Motor neuron (in vitro differentiated cells): ENCODE data around the gene SDSL. TPM values are rescaled to one million over a fixed set of nuclear protein-coding genes. Genes with fewer than 3 reads are reported as not detected.

Source experiments
- ATAC-seq, 8 experiments: fragments of 200-7000 bp; cut with Tn5 transposase; replicated peaks in 6 of 8; 2 replicates each; pipeline ENCODE4 v1.8.0; 2021; ENCODE audit warnings: mild to moderate bottlenecking in 8 of 8, moderate library complexity in 8 of 8
- H3K27ac ChIP-seq, 2 donors: fragments of 250-450 bp; sonication (Bioruptor Pico); 2 replicates each; pipeline ENCODE4 v1.9.0; 2021; ENCODE audit warnings: antibody characterized with exemption in 2 of 2, mild to moderate bottlenecking in 2 of 2, moderate library complexity in 1 of 2
- H3K4me1 ChIP-seq, 2 donors: fragments of 250-450 bp; sonication (Bioruptor Pico); replicated peaks in 1 of 2; 2 replicates each; pipeline ENCODE4 v1.6.1; 2021; ENCODE audit warnings: antibody characterized with exemption in 2 of 2, mild to moderate bottlenecking in 2 of 2, moderate library complexity in 1 of 2
- H3K4me3 ChIP-seq, 5 donors: fragments of 250-450 bp; sonication (Bioruptor Pico); 2 replicates each; pipeline ENCODE4 v1.9.0; 2021; ENCODE audit warnings: antibody characterized with exemption in 5 of 5, mild to moderate bottlenecking in 5 of 5, moderate library complexity in 4 of 5
- WGBS, 10 experiments: fragments of 450-650 bp; shearing (Covaris generic); methylation state at CpG; one replicate each; pipeline ENCODE4 v1.0.0; 2022; 5-methylcytosine and 5-hydroxymethylcytosine counted together
- in situ Hi-C, 9 experiments: fragments of 400-800 bp; cut with MboI; loops; one replicate each; pipeline ENCODE4 v1.15.0; 2021; ENCODE audit warnings: low sequenced_read_pairs in 9 of 9, low pct_unique_long_range_greater_than_20kb in 2 of 9; ENCODE audit not compliant: unreplicated experiment in 9 of 9
- total RNA-seq, 8 experiments: library from RNA; unstranded; fragments of 300-600 nt; gene quantifications; 2 replicates each; pipeline versions ENCODE4 v1.2.3 to v1.2.4, GENCODE V29; 2022

SDSL gene
- total RNA-seq, 8 experiments from 2014 or later = 6.9 to 26.3 (median 13.0) TPM

- in situ Hi-C loops = loop anchor here in 1 of 9 experiments (25.0 kb wide), 1 partner anchor 476 kb away; no protein-coding TSS in a partner anchor
These were observed 14.4 kb downstream of the SDSL start for GRCh38 chr12:113436586-113436985.

GRCh38 chr12:113436993-113437728, 15.0 kb downstream of the SDSL start:
- WGBS, 10 experiments = 63 to 100% (median 89%) methylated on average over 1 to 5 of the region's 6 CpGs
- no peak for ATAC-seq
- Histone ChIP-seq H3K27ac (no peak overlapping the region), H3K4me3 (no peak overlapping the region), H3K4me1 (no peaks in the 10 kb centered on the region)
- in situ Hi-C loops = loop anchor here in 1 of 9 experiments (25.0 kb wide), 1 partner anchor 475 kb away; no protein-coding TSS in a partner anchor

More at GRCh38 chr12:113436586-113436985, 14.4 kb downstream of the SDSL start:
- Histone ChIP-seq H3K4me3 (no peak overlapping the region), H3K27ac (no peak overlapping the region), H3K4me1 (no peaks in the 10 kb centered on the region)
- ATAC-seq = no peak
- WGBS, 10 experiments = 53 to 100% (median 93%) methylated on average over 1 to 3 of the region's 6 CpGs; no CpG with 5 or more reads in 7 of the 10 experiments

- H3K27ac ChIP-seq = no peak overlapping the region
- H3K4me1 ChIP-seq = no peaks in the 10 kb centered on the region
- ATAC-seq = no peak
- 0 to 80% (median 38%) methylated on average over 1 to 6 of the region's 9 CpGs; no CpG with 5 or more reads in 2 of the 10 experiments for WGBS, 10 experiments
- H3K4me3 ChIP-seq = no peak overlapping the region
- in situ Hi-C loops = loop anchor here in 1 of 9 experiments (25.0 kb wide), 1 partner anchor 475 kb away; no protein-coding TSS in a partner anchor
These were observed 15.5 kb downstream of the SDSL start for GRCh38 chr12:113437729-113438100.

DNA sequence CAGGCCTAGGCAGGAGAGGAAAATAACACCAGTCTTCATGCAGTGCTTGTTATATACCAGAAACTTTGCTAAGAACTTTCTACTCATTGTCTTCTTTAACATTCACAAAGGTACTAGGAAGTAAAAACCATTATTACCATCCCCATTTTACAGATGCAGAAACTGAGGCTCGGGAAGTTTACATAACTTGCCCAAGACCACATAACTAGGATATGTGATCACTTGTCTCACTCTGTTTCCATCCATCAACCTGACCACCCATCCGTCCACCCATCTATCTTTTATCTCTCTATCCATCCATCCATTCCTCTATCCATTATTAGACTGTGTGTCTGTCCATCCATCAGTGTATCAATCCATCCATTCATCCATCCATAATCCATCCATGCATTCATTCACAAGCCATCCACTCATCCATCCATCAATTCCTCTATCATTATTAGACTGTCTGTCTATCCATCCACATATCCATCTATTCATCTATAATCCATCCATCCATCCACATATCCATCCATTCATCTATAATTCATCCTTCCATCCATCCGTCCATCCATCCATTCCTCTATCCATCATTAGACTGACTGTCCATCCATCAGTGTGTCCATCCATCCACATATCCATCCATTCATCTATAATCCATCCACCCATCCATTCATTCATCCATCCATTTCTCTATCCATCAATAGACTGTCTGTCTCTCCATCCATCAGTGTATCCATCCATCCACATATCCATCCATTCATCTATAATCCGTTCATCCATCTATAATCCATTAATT, 16.5 kb downstream of the SDSL start:
- H3K27ac ChIP-seq = no peak overlapping the region
- 24 to 81% (median 56%) methylated on average over 1 to 4 of the region's 4 CpGs; no CpG with 5 or more reads in 1 of the 10 experiments for WGBS, 10 experiments
- H3K4me3 ChIP-seq = no peak overlapping the region
- in situ Hi-C loops = loop anchor here in 1 of 9 experiments (25.0 kb wide), 1 partner anchor 474 kb away; no protein-coding TSS in a partner anchor
- no peaks in the 10 kb centered on the region for H3K4me1 ChIP-seq
- no peak for ATAC-seq

- WGBS, 10 experiments = 10 to 56% (median 39%) methylated on average over 2 to 4 of the region's 4 CpGs; no CpG with 5 or more reads in 2 of the 10 experiments
- Histone ChIP-seq H3K4me1 (no peaks in the 10 kb centered on the region), H3K27ac (no peak overlapping the region), H3K4me3 (no peak overlapping the region)
- in situ Hi-C loops = loop anchor here in 1 of 9 experiments (25.0 kb wide), 1 partner anchor 473 kb away; no protein-coding TSS in a partner anchor
- no peak for ATAC-seq
These were observed 17.1 kb downstream of the SDSL start for GRCh38 chr12:113439301-113439597.

GRCh38 chr12:113439606-113440030, 17.4 kb downstream of the SDSL start:
- H3K27ac ChIP-seq = no peak overlapping the region
- ATAC-seq = peak; percentile 68 to 91 (median 78)
- no peaks in the 10 kb centered on the region for H3K4me1 ChIP-seq
- WGBS, 10 experiments = 0 to 64% (median 8%) methylated on average over 2 to 5 of the region's 8 CpGs; no CpG with 5 or more reads in 5 of the 10 experiments
- in situ Hi-C loops = loop anchor here in 2 of 9 experiments (10.0 to 25.0 kb wide), 2 partner anchors 465 to 473 kb away; no protein-coding TSS in a partner anchor
- no peak overlapping the region for H3K4me3 ChIP-seq

DNA sequence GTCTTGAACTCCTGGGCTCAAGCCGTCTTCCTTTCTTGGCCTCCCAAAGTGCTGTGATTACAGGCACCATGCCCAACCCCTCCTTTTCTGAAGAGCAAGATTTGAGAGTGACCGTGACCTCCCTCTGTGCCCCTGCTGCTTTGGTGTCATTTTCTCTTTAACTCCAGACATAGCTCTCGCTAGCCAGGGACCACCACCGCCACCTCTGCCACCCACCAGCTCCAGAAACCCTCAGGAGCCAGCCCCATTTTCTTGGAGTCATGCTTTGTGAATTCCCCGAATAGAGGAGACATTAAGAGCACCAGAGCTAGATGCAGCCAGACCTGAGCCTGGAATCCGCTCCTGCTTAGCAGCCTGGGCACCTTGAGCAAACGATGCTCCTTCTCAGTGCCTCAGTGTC, 18.2 kb downstream of the SDSL start:
- in situ Hi-C loops = loop anchor here in 2 of 9 experiments (10.0 to 25.0 kb wide), 2 partner anchors 464 to 472 kb away; no protein-coding TSS in a partner anchor
- Histone ChIP-seq H3K4me1 (no peaks in the 10 kb centered on the region), H3K27ac (no peak overlapping the region), H3K4me3 (no peak overlapping the region)
- ATAC-seq = no peak
- WGBS, 10 experiments = 20 to 100% (median 83%) methylated on average over 1 to 4 of the region's 7 CpGs; no CpG with 5 or more reads in 3 of the 10 experiments

DNA sequence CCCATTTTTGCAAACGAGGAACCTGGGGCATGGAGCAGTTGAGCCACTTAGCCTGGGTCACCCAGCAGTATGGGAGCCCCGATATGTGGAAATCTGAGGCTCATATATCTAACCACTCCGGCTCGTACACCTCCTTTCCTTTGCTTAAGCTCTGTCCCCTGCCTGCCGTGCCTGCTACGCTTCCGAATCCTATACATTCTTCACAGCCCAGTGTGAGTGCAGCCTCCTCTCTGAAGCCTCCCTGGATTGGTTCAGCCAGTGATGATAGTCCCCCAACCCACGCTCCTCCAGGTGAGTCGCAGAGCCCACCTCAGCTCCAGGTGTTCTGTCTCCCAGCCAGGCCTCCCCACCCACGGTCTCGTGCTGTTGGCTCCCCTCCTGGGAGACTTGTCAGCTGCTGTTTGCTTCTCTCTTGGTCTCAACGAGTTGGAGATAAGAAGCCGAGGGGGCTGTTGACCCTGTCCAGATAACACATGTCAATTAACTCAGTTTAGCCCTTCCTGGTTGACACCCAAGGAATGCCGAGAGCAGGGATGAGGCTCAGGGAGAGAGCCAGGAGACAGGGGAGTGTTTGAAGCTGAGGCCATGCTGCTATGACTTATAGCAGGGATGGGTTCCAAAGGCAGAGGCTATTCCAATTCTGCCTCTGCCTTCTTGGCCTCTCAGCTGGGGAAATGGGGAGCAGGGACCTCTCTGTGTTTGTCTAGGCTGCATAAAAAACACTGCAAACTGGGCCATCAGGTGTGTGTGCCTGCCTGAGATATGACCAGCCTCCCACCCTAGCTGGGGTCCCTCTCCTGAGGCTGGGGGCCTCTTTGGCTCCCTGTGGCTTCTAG, 19.0 kb downstream of the SDSL start:
- in situ Hi-C loops = loop anchor here in 2 of 9 experiments (10.0 to 25.0 kb wide), 2 partner anchors 464 to 471 kb away; no protein-coding TSS in a partner anchor
- H3K27ac ChIP-seq = no peak overlapping the region
- 0 to 90% (median 29%) methylated on average over 1 to 6 of the region's 14 CpGs; no CpG with 5 or more reads in 1 of the 10 experiments for WGBS, 10 experiments
- no peak overlapping the region for H3K4me3 ChIP-seq
- no peaks in the 10 kb centered on the region for H3K4me1 ChIP-seq
- no peak for ATAC-seq

- ATAC-seq = no peak
- H3K27ac ChIP-seq = no peak overlapping the region
- no peaks in the 10 kb centered on the region for H3K4me1 ChIP-seq
- in situ Hi-C loops = loop anchor here in 2 of 9 experiments (10.0 to 25.0 kb wide), 2 partner anchors 462 to 469 kb away; no protein-coding TSS in a partner anchor
- no peak overlapping the region for H3K4me3 ChIP-seq
- WGBS, 10 experiments = 28 to 100% (median 80%) methylated on average over 1 to 6 of the region's 6 CpGs; no CpG with 5 or more reads in 3 of the 10 experiments
These were observed 20.9 kb downstream of the SDSL start for GRCh38 chr12:113443030-113443539.

GRCh38 chr12:113445544-113446171, 23.5 kb downstream of the SDSL start:
- H3K4me1 ChIP-seq = no peaks in the 10 kb centered on the region
- in situ Hi-C loops = loop anchor here in 2 of 9 experiments (10.0 to 25.0 kb wide), 2 partner anchors 459 to 467 kb away; no protein-coding TSS in a partner anchor
- WGBS, 10 experiments = 40 to 86% (median 57%) methylated on average over 1 to 6 of the region's 6 CpGs; no CpG with 5 or more reads in 3 of the 10 experiments
- ATAC-seq = peak in 2 of 8 experiments; percentile 46 to 75
- no peak overlapping the region for H3K4me3 ChIP-seq
- H3K27ac ChIP-seq = no peak overlapping the region

DNA sequence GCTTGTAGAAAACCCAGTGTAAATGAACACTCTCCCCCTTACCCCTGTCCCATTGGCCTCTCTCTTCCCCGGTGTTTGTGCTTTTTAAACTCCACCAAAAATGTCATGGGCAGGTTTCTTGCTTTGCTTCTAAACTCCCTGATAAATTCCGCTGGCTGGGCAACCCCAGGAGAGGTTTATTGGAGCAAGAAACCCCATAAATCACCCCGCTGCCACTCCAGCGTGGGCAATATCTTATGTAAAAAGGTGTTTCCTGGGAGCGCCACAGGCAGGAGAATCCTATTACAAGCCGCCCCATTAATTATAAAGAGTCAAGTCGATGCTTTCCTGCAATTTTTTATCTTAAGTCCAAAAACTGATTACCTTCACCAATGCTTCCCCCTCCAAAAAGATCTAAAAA, 26.7 kb downstream of the SDSL start:
- no peaks in the 10 kb centered on the region for H3K4me1 ChIP-seq
- no peak overlapping the region for H3K4me3 ChIP-seq
- H3K27ac ChIP-seq = no peak overlapping the region
- 18 to 67% (median 36%) methylated on average over 1 to 7 of the region's 7 CpGs; no CpG with 5 or more reads in 1 of the 10 experiments for WGBS, 10 experiments
- in situ Hi-C loops = loop anchor here in 2 of 9 experiments (10.0 to 25.0 kb wide), 2 partner anchors 456 to 463 kb away; no protein-coding TSS in a partner anchor
- no peak for ATAC-seq
